MCF 10A (cell line): ENCODE results near the gene INO80B. TPM values are rescaled to one million over a fixed set of nuclear protein-coding genes. Genes with fewer than 3 reads are reported as not detected.

Experiments
- BruUV-seq: library from RNA; stranded (reverse); fragments of 400-500 nt; replicated peaks from 2 replicates; lab custom pipeline; 2021; lab: Mats Ljungman, UMichigan
- CTCF ChIA-PET: fragments of 300-600 bp; sonication (Branson Sonifier 250); formaldehyde crosslinking; extraction: SDS; loops from one replicate; lab custom pipeline; 2021; ENCODE audit warnings: antibody characterized with exemption, inconsistent platforms; lab: Yijun Ruan, JAX
- POLR2A ChIA-PET: fragments of 300-600, 350-650 bp; sonication (Branson Sonifier 250); formaldehyde crosslinking; extraction: SDS; loops from one replicate; lab custom pipeline; 2020; ENCODE audit warnings: antibody characterized with exemption, inconsistent platforms; lab: Yijun Ruan, JAX
- DNase-seq: peaks from one replicate; pipeline ENCODE4 v3.0.0-alpha.2; 2018; ENCODE audit not compliant: unreplicated experiment
- H3K27ac Mint-ChIP-seq: one replicate; pipeline ENCODE4 v1.8.0; 2022; ENCODE audit warnings: mild to moderate bottlenecking, low read depth, mixed read lengths; ENCODE audit not compliant: unreplicated experiment
- H3K27me3 Mint-ChIP-seq: one replicate; pipeline ENCODE4 v1.8.0; 2022; ENCODE audit warnings: mixed read lengths; ENCODE audit not compliant: insufficient read depth, unreplicated experiment
- H3K36me3 Mint-ChIP-seq: one replicate; pipeline ENCODE4 v1.8.0; 2022; ENCODE audit warnings: mild to moderate bottlenecking, moderate library complexity, mixed read lengths; ENCODE audit not compliant: insufficient read depth, unreplicated experiment
- H3K4me1 Mint-ChIP-seq: one replicate; pipeline ENCODE4 v1.8.0; 2022; ENCODE audit warnings: mixed read lengths; ENCODE audit not compliant: insufficient read depth, unreplicated experiment
- H3K4me3 Mint-ChIP-seq: one replicate; pipeline ENCODE4 v1.8.0; 2022; ENCODE audit warnings: mild to moderate bottlenecking, moderate library complexity, mixed read lengths; ENCODE audit not compliant: unreplicated experiment
- H3K9me3 Mint-ChIP-seq: one replicate; pipeline ENCODE4 v1.8.0; 2022; ENCODE audit warnings: mixed read lengths; ENCODE audit not compliant: unreplicated experiment
- CTCF ChIP-seq: fragments of 200-600 bp; IDR thresholded peaks from one replicate; pipeline ENCODE4 v1.8.0; 2022; ENCODE audit warnings: antibody characterized with exemption, mild to moderate bottlenecking; ENCODE audit not compliant: unreplicated experiment
- intact Hi-C: fragments of 100-400 bp; cut with micrococcal nuclease; formaldehyde crosslinking; loops from 2 replicates; pipeline ENCODE4 v1.14.1; 2022
- total RNA-seq: library from RNA; stranded (reverse); gene quantifications from 2 replicates; pipeline ENCODE4 v1.2.3, GENCODE V29; 2022

INO80B gene
- total RNA-seq, 1 experiment from 2014 or later, result 36.0 TPM

- CTCF ChIA-PET, result interaction anchor here (0.6 to 1.4 kb wide), 9 partner anchors 9 to 148 kb away, joined by 3 to 5 read pairs (median 3); partner anchors contain the start of genes C2orf81, INO80B and WDR54
- Mint-ChIP-seq H3K4me1 (peaks cover 15% of the 10 kb centered on the region), H3K9me3 (no peaks in the 10 kb centered on the region), H3K27ac (peak overlapping the region; percentile 80), H3K4me3 (peak overlapping the region; percentile 78), H3K36me3 (peaks cover 17% of the 10 kb centered on the region), H3K27me3 (no peaks in the 10 kb centered on the region)
- intact Hi-C loops, result loop anchor here (2.0 kb wide), 1 partner anchor 15 kb away; the partner anchor contains the start of gene INO80B
- POLR2A ChIA-PET, result interaction anchor here (0.6 to 4.8 kb wide), 21 partner anchors 9 to 703 kb away, joined by 3 to 132 read pairs (median 5); partner anchors contain the start of genes AUP1, C2orf81, CCDC142 and DQX1
- no peak for DNase-seq
- no TSS peak for BruUV-seq
- TF ChIP-seq CTCF, result no peak
Observed at GRCh38 chr2:74439803-74440377, 15.0 kb upstream of the INO80B start.

GRCh38 chr2:74440378-74441169, 14.3 kb upstream of the INO80B start:
- BruUV-seq, result TSS peak; percentile 71
- Mint-ChIP-seq H3K4me1 (peaks cover 15% of the 10 kb centered on the region), H3K4me3 (peak overlapping the region; percentile 78), H3K9me3 (no peaks in the 10 kb centered on the region), H3K27ac (peak overlapping the region; percentile 80), H3K27me3 (no peaks in the 10 kb centered on the region), H3K36me3 (peaks cover 14% of the 10 kb centered on the region)
- intact Hi-C loops, result loop anchor here (2.0 kb wide), 1 partner anchor 14 kb away; the partner anchor contains the start of gene INO80B
- ChIA-PET POLR2A (interaction anchor here (0.6 to 4.8 kb wide), 24 partner anchors 9 to 704 kb away, joined by 3 to 132 read pairs (median 4); partner anchors contain the start of genes AUP1, C2orf81, CCDC142 and DQX1), CTCF (interaction anchor here (0.6 to 1.4 kb wide), 8 partner anchors 9 to 148 kb away, joined by 3 to 5 read pairs (median 3); partner anchors contain the start of genes C2orf81 and WDR54)
- no peak for TF ChIP-seq CTCF
- DNase-seq, result peak; percentile 82

GRCh38 chr2:74441170-74441689, 13.7 kb upstream of the INO80B start:
- H3K9me3 Mint-ChIP-seq, result no peaks in the 10 kb centered on the region
- TSS peak; percentile 64 for BruUV-seq
- peaks cover 15% of the 10 kb centered on the region for H3K4me1 Mint-ChIP-seq
- ChIA-PET POLR2A (interaction anchor here (0.6 to 4.8 kb wide), 14 partner anchors 15 to 705 kb away, joined by 3 to 132 read pairs (median 8); partner anchors contain the start of genes AUP1, C2orf81, CCDC142 and HTRA2), CTCF (interaction anchor here (1.1 to 1.4 kb wide), 2 partner anchors 20 to 90 kb away, joined by 3 to 5 read pairs; partner anchors contain the start of genes C2orf81 and WDR54)
- intact Hi-C loops, result loop anchor here (2.0 kb wide), 1 partner anchor 14 kb away; the partner anchor contains the start of gene INO80B
- peak overlapping the region; percentile 80 for H3K27ac Mint-ChIP-seq
- DNase-seq, result no peak
- TF ChIP-seq CTCF, result no peak
- no peaks in the 10 kb centered on the region for H3K27me3 Mint-ChIP-seq
- peaks cover 14% of the 10 kb centered on the region for H3K36me3 Mint-ChIP-seq
- peak overlapping the region; percentile 78 for H3K4me3 Mint-ChIP-seq
